Mucosa of stomach (tissue), 1 donor: ENCODE results near the gene PRKCQ.

Experiments
- H3K27me3 ChIP-seq: one replicate; pipeline ENCODE4 v1.7.0; 2013; ENCODE audit warnings: mild to moderate bottlenecking, low read length; ENCODE audit not compliant: control insufficient read depth, insufficient read depth
- H3K36me3 ChIP-seq: one replicate; pipeline ENCODE4 v1.7.0; 2013; ENCODE audit warnings: low read length; ENCODE audit not compliant: control insufficient read depth, insufficient read depth
- H3K4me1 ChIP-seq: one replicate; pipeline ENCODE4 v1.7.0; 2013; ENCODE audit warnings: mild to moderate bottlenecking, low read length; ENCODE audit not compliant: control insufficient read depth, insufficient read depth
- H3K4me3 ChIP-seq: one replicate; pipeline ENCODE4 v1.7.0; 2013; ENCODE audit warnings: low read length
- H3K9ac ChIP-seq: one replicate; pipeline ENCODE4 v1.7.0; 2013; ENCODE audit warnings: mild to moderate bottlenecking, low read length, moderate library complexity
- H3K9me3 ChIP-seq: one replicate; pipeline ENCODE4 v1.7.0; 2013; ENCODE audit warnings: mild to moderate bottlenecking, low read length, moderate library complexity; ENCODE audit not compliant: control insufficient read depth
- donor health status: Pancreatic carcinoma.

PRKCQ gene

DNA sequence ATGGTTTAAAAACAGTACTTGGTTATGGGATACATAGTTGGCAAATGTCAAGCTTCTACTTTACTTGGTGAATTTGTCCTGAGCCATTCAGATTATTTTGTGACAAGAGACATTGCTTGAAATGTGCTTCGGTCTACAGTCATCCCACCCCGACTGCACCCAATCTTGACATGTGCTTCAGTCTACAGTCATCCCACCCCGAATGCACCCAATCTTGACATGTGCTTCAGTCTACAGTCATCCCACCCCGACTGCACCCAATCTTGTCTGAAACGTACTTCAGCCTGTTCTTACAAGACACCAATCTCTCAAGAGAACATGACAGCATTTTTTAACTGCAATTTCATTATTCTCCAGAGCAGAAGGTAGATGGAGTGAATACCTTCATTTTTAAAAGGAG lies 47.8 kb downstream of the PRKCQ start:
- no peak overlapping the region for H3K4me3 ChIP-seq
- H3K27me3 ChIP-seq, result no peaks in the 10 kb centered on the region
- H3K4me1 ChIP-seq, result no peaks in the 10 kb centered on the region
- H3K36me3 ChIP-seq, result no peaks in the 10 kb centered on the region
- H3K9me3 ChIP-seq, result no peaks in the 10 kb centered on the region
- H3K9ac ChIP-seq, result no peak overlapping the region

DNA sequence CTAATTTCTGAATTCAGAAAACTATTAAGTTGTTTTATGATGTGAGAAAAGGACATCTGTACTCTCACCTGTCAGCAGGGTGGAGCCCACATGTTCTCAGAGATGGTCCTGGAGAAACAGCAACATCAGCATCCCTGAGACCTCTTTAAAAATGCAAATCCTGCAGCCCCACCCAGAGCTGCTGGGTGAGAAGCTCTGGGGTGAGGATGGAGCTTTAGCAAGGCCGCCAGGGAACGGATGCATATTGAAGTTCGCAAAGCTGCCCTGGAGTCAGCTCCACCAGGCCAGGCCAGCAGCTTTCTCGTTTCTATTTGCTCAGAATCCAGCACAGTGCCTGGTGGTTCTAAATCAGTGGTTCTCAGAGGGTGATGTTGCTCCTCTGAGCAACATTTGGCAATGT lies 49.1 kb downstream of the PRKCQ start:
- Histone ChIP-seq H3K9me3 (no peaks in the 10 kb centered on the region), H3K27me3 (no peaks in the 10 kb centered on the region), H3K36me3 (no peaks in the 10 kb centered on the region), H3K9ac (no peak overlapping the region), H3K4me3 (no peak overlapping the region), H3K4me1 (no peaks in the 10 kb centered on the region)

GRCh38 chr10:6530211-6530840 lies 49.8 kb downstream of the PRKCQ start:
- Histone ChIP-seq H3K27me3 (no peaks in the 10 kb centered on the region), H3K36me3 (no peaks in the 10 kb centered on the region), H3K9ac (no peak overlapping the region), H3K4me1 (no peaks in the 10 kb centered on the region), H3K4me3 (no peak overlapping the region), H3K9me3 (no peaks in the 10 kb centered on the region)

- no peak overlapping the region for H3K9ac ChIP-seq
- H3K4me3 ChIP-seq, result no peak overlapping the region
- no peaks in the 10 kb centered on the region for H3K36me3 ChIP-seq
- no peaks in the 10 kb centered on the region for H3K4me1 ChIP-seq
- H3K9me3 ChIP-seq, result no peaks in the 10 kb centered on the region
- no peaks in the 10 kb centered on the region for H3K27me3 ChIP-seq
Observed at GRCh38 chr10:6528198-6528950, 51.7 kb downstream of the PRKCQ start.

DNA sequence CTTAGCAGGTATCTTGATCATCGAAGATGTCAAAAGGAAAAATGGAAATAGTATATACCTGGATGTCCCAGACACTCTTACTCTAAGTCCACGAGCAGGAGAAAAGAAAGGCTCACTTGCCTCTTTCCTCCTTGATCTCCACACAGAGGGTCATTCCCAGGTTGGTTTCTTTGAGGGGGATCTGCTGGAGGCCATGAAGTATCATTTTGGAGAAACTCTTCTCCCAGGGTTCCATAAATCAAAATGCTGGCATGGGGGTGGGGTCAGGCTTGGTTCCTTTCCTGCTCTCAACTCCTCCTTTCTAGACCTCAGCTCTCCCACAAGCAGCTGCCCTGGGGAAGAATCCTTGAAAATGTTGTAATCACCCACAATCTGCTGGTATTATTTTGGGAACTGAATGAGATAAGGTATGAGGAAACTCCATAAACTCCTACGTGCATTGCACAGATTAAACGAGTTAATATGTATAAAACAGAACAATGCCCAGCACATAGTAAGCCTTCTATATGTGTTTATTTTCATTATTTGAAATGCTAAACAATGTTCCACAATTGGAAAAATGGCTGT lies 54.4 kb downstream of the PRKCQ start:
- no peak overlapping the region for H3K4me3 ChIP-seq
- no peak overlapping the region for H3K9ac ChIP-seq
- H3K27me3 ChIP-seq, result no peaks in the 10 kb centered on the region
- H3K36me3 ChIP-seq, result no peaks in the 10 kb centered on the region
- H3K9me3 ChIP-seq, result no peaks in the 10 kb centered on the region
- H3K4me1 ChIP-seq, result no peaks in the 10 kb centered on the region

- Histone ChIP-seq H3K27me3 (no peaks in the 10 kb centered on the region), H3K9me3 (no peaks in the 10 kb centered on the region)
Observed at GRCh38 chr10:6522230-6522629, 57.8 kb downstream of the PRKCQ start.

GRCh38 chr10:6520138-6520537 lies 59.9 kb downstream of the PRKCQ start:
- Histone ChIP-seq H3K4me3 (no peak overlapping the region), H3K36me3 (no peaks in the 10 kb centered on the region), H3K4me1 (no peaks in the 10 kb centered on the region), H3K9ac (no peak overlapping the region), H3K27me3 (no peaks in the 10 kb centered on the region), H3K9me3 (no peaks in the 10 kb centered on the region)

More at GRCh38 chr10:6522230-6522629, 57.8 kb downstream of the PRKCQ start:
- H3K4me3 ChIP-seq, result no peak overlapping the region
- no peaks in the 10 kb centered on the region for H3K4me1 ChIP-seq
- H3K9ac ChIP-seq, result no peak overlapping the region
- H3K36me3 ChIP-seq, result no peaks in the 10 kb centered on the region

DNA sequence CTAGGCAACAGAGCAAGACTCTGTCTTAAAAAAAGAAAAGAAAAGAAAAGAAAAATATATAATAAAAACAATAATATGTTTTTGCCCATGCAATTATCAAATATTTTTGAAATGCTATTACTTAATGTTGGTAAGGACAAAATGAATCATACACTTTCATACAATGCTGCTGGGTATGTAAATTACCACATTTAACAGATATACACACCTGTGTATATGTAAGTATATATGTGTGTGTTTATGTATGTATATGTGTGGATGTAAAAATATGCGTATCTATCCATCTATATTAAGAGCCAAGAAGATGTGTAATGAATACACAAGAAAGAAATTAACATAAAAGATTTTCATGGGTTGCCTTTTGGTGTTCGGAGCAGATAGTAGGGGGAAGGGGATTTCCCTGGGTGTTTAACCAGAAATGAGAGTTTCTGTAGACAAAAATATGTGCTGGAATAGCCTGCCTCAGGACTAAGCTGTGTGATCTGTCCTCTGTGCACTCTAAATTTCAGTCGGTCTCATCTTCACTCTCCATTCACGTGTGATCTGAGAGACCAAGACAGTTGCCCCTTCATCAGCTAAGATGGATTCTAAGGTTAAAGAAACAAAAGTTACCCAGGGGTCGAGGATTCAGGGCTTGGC lies 61.2 kb downstream of the PRKCQ start:
- no peaks in the 10 kb centered on the region for H3K4me1 ChIP-seq
- H3K36me3 ChIP-seq, result no peaks in the 10 kb centered on the region
- no peaks in the 10 kb centered on the region for H3K9me3 ChIP-seq
- H3K27me3 ChIP-seq, result no peaks in the 10 kb centered on the region
- no peak overlapping the region for H3K4me3 ChIP-seq
- H3K9ac ChIP-seq, result no peak overlapping the region

- no peaks in the 10 kb centered on the region for H3K9me3 ChIP-seq
- no peaks in the 10 kb centered on the region for H3K4me1 ChIP-seq
- no peaks in the 10 kb centered on the region for H3K27me3 ChIP-seq
- no peaks in the 10 kb centered on the region for H3K36me3 ChIP-seq
- no peak overlapping the region for H3K4me3 ChIP-seq
- no peak overlapping the region for H3K9ac ChIP-seq
Observed at GRCh38 chr10:6516929-6517284, 63.2 kb downstream of the PRKCQ start.

DNA sequence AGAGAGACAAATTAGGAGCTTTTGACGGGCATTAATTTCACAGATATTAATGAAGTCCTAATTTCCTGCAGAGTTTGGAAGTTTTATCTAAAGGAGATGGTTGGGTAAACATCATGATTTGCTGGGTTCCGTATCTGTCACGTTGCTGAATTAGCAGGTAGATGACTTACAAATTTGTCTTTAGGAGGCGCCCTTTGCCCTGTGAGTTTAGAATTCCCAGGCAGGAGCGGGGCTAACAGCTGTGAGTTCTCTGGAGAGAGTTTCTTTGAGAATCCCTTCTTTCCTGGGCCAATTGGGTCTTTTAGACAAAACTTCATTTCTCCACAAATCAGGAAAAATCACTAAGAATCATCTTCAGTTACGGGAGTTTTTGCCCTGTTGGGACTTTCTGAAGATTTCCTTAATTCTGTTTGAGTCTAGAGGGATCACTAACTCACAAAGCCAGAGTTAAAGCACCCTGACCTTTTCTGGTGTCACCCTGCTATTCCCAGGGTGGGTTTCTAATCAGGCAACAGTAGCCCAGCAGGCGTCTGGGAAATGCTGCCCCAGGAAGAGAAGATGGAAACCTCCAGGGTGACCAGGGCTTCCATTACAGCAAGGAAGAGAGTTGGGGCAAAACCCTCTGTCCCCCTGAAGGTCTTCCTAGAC lies 63.7 kb downstream of the PRKCQ start:
- no peak overlapping the region for H3K4me3 ChIP-seq
- H3K4me1 ChIP-seq, result no peaks in the 10 kb centered on the region
- no peaks in the 10 kb centered on the region for H3K27me3 ChIP-seq
- no peaks in the 10 kb centered on the region for H3K9me3 ChIP-seq
- no peak overlapping the region for H3K9ac ChIP-seq
- no peaks in the 10 kb centered on the region for H3K36me3 ChIP-seq

DNA sequence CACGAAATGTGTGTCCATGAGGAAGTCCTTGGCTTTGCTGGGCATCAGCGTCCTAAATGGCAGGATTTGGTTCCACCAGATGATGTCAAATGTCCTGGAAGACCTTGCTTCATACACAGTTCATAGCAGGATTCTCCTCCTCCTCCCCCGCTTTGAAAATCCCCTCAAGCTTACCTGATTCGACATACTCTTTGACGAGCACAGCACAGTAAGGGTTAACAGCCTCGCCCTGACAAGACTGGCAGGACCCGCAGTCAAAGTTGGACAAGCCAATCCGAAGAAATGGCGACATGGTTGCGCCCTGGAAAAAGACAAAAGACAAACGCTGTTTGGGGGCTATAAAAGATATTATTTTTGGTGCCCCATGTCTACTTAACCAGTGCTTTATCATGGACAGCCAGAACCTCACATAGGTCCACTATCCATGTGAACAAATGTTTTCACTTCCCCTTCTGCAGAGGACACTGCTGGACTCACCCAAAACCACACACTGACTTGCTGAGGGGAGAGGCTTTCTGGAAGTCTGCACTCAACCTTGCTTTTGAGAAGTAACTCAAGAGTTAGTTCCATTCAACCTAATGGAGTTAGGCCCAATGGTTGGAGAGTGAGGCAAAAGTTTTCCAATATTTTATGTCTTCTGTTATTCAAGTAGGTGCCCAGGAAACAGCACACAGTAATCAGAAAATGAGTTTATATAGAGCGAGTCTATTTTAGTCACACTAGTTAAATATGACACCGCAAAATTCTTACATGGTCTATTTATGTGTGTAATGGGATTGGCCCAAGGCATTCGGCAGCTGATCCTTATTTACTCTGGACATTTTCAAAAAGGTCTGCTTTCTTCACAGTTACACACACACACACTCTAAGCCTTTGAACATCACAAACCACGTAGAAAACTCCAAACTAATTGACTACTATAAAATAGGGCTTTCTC lies 65.0 kb downstream of the PRKCQ start:
- no peaks in the 10 kb centered on the region for H3K9me3 ChIP-seq
- H3K36me3 ChIP-seq, result no peaks in the 10 kb centered on the region
- H3K27me3 ChIP-seq, result no peaks in the 10 kb centered on the region
- H3K4me3 ChIP-seq, result no peak overlapping the region
- H3K9ac ChIP-seq, result no peak overlapping the region
- H3K4me1 ChIP-seq, result no peaks in the 10 kb centered on the region
